ENCODE data around the gene SDHB. TPM values are rescaled to one million over a fixed set of nuclear protein-coding genes. Genes with fewer than 3 reads are reported as not detected.

The SDHB gene
- total RNA-seq, 1 experiment from 2014 or later, result 159 TPM

GRCh38 chr1:16969057-16969611 is 84.7 kb downstream of the SDHB start:
- TF ChIP-seq ELF1 (IDR thresholded peaks at IDR 0.05; ENCODE audit: borderline replicate concordance, low read depth) (no peak), EGR1 (IDR thresholded peaks at IDR 0.05; ENCODE audit: low read depth) (no peak), CBX3 (IDR thresholded peaks at IDR 0.05; ENCODE audit: low read depth) (no peak), EZH2phosphoT487 (IDR thresholded peaks at IDR 0.05; ENCODE audit: borderline replicate concordance) (no peak)
- ATAC-seq, result no peak
- CTCF ChIA-PET, result no interaction called here

More at GRCh38 chr1:16969057-16969611, 84.7 kb downstream of the SDHB start:
- no peak overlapping the region for H3K4me2 ChIP-seq (ENCODE audit: low read length)
- H3K36me3 ChIP-seq (ENCODE audit: control insufficient read depth in 1 of 2, insufficient read depth in 2 of 2, low read length in 2 of 2), result peaks cover 0 to 2% of the 10 kb centered on the region in 2 experiments; a peak in 1 of 4 replicates
- no peak overlapping the region for H3K27ac ChIP-seq (ENCODE audit: low read depth, low read length)
- no TSS peak for BruUV-seq (replicated peaks)
- no peaks in the 10 kb centered on the region for H3K79me2 ChIP-seq (ENCODE audit: insufficient read depth, low read length)
- H2AFZ ChIP-seq (ENCODE audit: low read depth, low read length, poor library complexity, severe bottlenecking), result no peak overlapping the region
- H3K9me2 ChIP-seq (ENCODE audit: insufficient read depth), result no peaks in the 10 kb centered on the region
- H3K9me3 ChIP-seq (ENCODE audit: control insufficient read depth in 1 of 2, insufficient read depth in 1 of 2, low read depth in 1 of 2, low read length in 2 of 2), result no peaks in the 10 kb centered on the region
- H3K4me3 ChIP-seq (replicated peaks in 1 of 2; ENCODE audit: low read depth in 1 of 2, low read length in 2 of 2), result no peak overlapping the region
- DNase-seq (ENCODE audit: low read depth, low spot score), result no peak
- ChIA-PET POLR2A (no interaction called here), RAD21 (ENCODE audit: low non-redundant PET in 1 of 2, low total read pairs in 2 of 2, uncharacterized antibody in 2 of 2, unreplicated experiment in 2 of 2) (no interaction called here)
- H3K27me3 ChIP-seq (ENCODE audit: insufficient read depth, low read length), result no peaks in the 10 kb centered on the region
- no peak overlapping the region for H3K9ac ChIP-seq (ENCODE audit: low read length)
- intact Hi-C loops (cut with micrococcal nuclease), result no loop called here
- peaks cover 11 to 14% of the 10 kb centered on the region in 2 experiments for H3K4me1 ChIP-seq (ENCODE audit: control insufficient read depth in 1 of 2, insufficient read depth in 2 of 2, low read length in 2 of 2)
- no peaks in the 10 kb centered on the region for H4K20me1 ChIP-seq (ENCODE audit: insufficient read depth)

Other genes starting within 250 kb of the SDHB start
- 1,685 TPM for gene RNU1-2, start 158.1 kb downstream of the SDHB start, total RNA-seq (2021; ENCODE audit: unreplicated experiment)
- gene CROCC, start 132.1 kb downstream of the SDHB start, total RNA-seq (2021; ENCODE audit: unreplicated experiment), result 30.1 TPM
- 63.1 TPM for gene MFAP2, start 73.4 kb downstream of the SDHB start, total RNA-seq (2021; ENCODE audit: unreplicated experiment)
- gene ATP13A2, start 42.1 kb downstream of the SDHB start, total RNA-seq (2021; ENCODE audit: unreplicated experiment), result 60.5 TPM
- gene PADI2, start 65.4 kb upstream of the SDHB start, total RNA-seq (2021; ENCODE audit: unreplicated experiment), result 2.7 TPM
- 0.37 TPM for gene PADI1, start 151.1 kb upstream of the SDHB start, total RNA-seq (2021; ENCODE audit: unreplicated experiment)
- gene PADI3, start 195.1 kb upstream of the SDHB start, total RNA-seq (2021; ENCODE audit: unreplicated experiment), result 0.93 TPM